Stomach (tissue), 9 donors: ENCODE results near the gene TSFM. TPM values are rescaled to one million over a fixed set of nuclear protein-coding genes. Genes with fewer than 3 reads are reported as not detected.

Source experiments
- DNase-seq, 2 donors: peaks; one replicate each; pipeline versions ENCODE4 v3.0.0 to v3.0.0-alpha.2; 2013 to 2019
- H3K27ac ChIP-seq, 5 donors: fragments of 200-600 bp in 4 of 5; sonication (generic) in 4 of 5; one replicate each; pipeline ENCODE4 v1.5.1; 2013 to 2019; ENCODE audit warnings: mild to moderate bottlenecking in 1 of 5, moderate library complexity in 1 of 5
- H3K27me3 ChIP-seq, 3 donors: fragments of 200-600 bp; sonication (generic); one replicate each; pipeline ENCODE4 v1.5.1; 2017 to 2019; ENCODE audit warnings: mixed run types in 1 of 3
- H3K36me3 ChIP-seq, 4 donors: fragments of 200-600 bp; sonication (generic); 1 replicate in 3 of 4; 2 replicates in 1 of 4; pipeline ENCODE4 v1.5.1; 2016 to 2019
- H3K4me1 ChIP-seq, 4 donors: fragments of 200-600 bp; sonication (generic); one replicate each; pipeline ENCODE4 v1.5.1; 2016 to 2019
- H3K4me3 ChIP-seq, 4 donors: fragments of 200-600 bp; sonication (generic) in 3 of 4; one replicate each; pipeline ENCODE4 v1.5.1; 2016 to 2019; ENCODE audit warnings: mild to moderate bottlenecking in 1 of 4
- H3K9me3 ChIP-seq, 4 donors: fragments of 200-600 bp; sonication (generic); one replicate each; pipeline ENCODE4 v1.5.1; 2016 to 2019
- EP300 ChIP-seq: sonication (generic); formaldehyde crosslinking; IDR thresholded peaks from one replicate; pipeline ENCODE4 v1.6.1; 2017; ENCODE audit warnings: antibody characterized with exemption
- POLR2A ChIP-seq, 4 donors: fragments of 450-650 bp; IDR thresholded peaks; one replicate each; pipeline ENCODE4 v1.6.1; 2016; ENCODE audit warnings: antibody characterized with exemption in 4 of 4, control low read depth in 2 of 4, mild to moderate bottlenecking in 1 of 4, moderate library complexity in 1 of 4
- POLR2AphosphoS5 ChIP-seq, 3 donors: sonication (generic); formaldehyde crosslinking; IDR thresholded peaks; one replicate each; pipeline ENCODE4 v1.6.1; 2016; ENCODE audit warnings: antibody characterized with exemption in 3 of 3
- WGBS, 5 donors: extraction: QIAGEN DNeasy Blood & Tissue Kit in 3 of 5; methylation state at CpG; one replicate each; pipeline versions ENCODE4 v1.1.5 to v1.1.7; 2013 to 2018; 5-methylcytosine and 5-hydroxymethylcytosine counted together
- intact Hi-C: fragments of 100-400 bp; cut with DNase I; formaldehyde crosslinking; loops from one replicate; pipeline ENCODE4 v1.15.1; 2023; ENCODE audit warnings: low total_unique reads
- polyA plus RNA-seq, 3 donors: library from polyadenylated mRNA; stranded (reverse); fragments of 200-250 nt; gene quantifications; one replicate each; pipeline ENCODE4 v1.2.3, GENCODE V29; 2013
- small RNA-seq, 4 donors: library from RNA; depleted of rRNA; stranded (forward); fragments of <200 nt; gene quantifications; one replicate each; pipeline ENCODE3, GENCODE V24; 2016
- total RNA-seq, 5 donors: library from RNA; depleted of rRNA; stranded (reverse); fragments of >200 nt; gene quantifications; one replicate each; pipeline versions ENCODE4 v1.1.0 to v1.2.3, GENCODE V29; 2014 to 2016
- TF ChIP-seq, protein P1 (sequence below), 7 experiments: fragments of 450-650 bp in 4 of 7; fragments of 200-600 bp in 3 of 7; sonication (generic) in 3 of 7; IDR thresholded peaks; one replicate each; pipeline ENCODE4 v1.5.1; 2016 to 2019; ENCODE audit warnings: antibody characterized with exemption in 7 of 7, control low read depth in 2 of 7, mild to moderate bottlenecking in 1 of 7
- donor health status: healthy with polysubstance abuse.
- donor health status: Bipolar disorder and iron deficiency.
- donor health status: healthy.

The TSFM gene
- total and polyA plus RNA-seq, 8 donors, result 2.3 to 39.3 (median 13.5) TPM

DNA sequence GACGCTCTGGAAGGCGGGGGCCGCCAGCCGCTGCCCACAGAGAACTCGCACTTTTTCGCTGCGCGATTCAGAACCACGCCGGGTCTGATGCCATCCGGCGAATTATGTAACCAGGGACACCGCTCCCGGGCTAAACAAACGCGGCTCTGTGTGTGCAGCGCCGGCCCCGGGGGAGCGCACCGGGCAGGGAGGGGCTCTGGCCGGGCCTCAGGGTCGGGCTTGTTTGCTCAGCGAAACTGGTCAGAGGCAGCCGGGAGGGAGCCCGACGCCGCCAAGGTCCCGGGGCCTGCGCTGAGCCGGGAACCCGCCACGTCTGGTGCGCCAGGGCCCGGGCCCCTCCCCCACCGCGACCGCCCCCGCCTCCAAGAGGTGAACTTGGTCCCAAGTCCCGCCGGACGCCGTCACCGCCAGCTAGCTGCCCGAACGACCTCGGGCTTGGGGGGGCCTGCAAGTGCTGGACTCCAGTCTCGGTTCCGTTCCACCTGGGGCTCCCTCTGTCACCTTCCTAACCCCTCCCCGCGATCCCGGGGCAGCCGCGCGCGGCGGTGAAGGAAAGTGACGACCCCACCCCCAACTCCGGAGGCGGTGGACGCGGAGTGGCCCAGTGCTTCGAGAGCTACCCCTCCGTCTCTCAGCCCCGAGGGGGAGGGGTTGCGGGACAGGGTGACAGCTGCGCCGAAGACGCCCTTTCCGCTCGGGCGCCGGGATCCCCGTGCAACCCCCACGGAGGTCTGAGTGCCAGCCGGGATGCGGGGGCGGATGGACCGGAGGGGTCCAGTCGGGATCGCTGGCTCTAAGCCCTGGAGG lies 63.1 kb downstream of the TSFM start:
- H3K27ac ChIP-seq, result peak overlapping the region; percentile 98 to 100 (median 99)
- intact Hi-C loops, result no loop called here
- H3K36me3 ChIP-seq, result peaks cover 0 to 3% (median 0%) of the 10 kb centered on the region in 4 donors
- H3K4me3 ChIP-seq, result peak overlapping the region; percentile 80 to 97 (median 86)
- 0 to 1% (median 1%) methylated on average over 17 to 81 of the region's 81 CpGs for WGBS, 5 donors
- TF ChIP-seq EP300 (no peak), POLR2A (IDR thresholded peaks at IDR 0.05) (peak in 1 of 4 donors; percentile 37), POLR2AphosphoS5 (IDR thresholded peaks at IDR 0.05) (peak in 1 of 3 donors; percentile 69)
- TF ChIP-seq, protein P1, sequence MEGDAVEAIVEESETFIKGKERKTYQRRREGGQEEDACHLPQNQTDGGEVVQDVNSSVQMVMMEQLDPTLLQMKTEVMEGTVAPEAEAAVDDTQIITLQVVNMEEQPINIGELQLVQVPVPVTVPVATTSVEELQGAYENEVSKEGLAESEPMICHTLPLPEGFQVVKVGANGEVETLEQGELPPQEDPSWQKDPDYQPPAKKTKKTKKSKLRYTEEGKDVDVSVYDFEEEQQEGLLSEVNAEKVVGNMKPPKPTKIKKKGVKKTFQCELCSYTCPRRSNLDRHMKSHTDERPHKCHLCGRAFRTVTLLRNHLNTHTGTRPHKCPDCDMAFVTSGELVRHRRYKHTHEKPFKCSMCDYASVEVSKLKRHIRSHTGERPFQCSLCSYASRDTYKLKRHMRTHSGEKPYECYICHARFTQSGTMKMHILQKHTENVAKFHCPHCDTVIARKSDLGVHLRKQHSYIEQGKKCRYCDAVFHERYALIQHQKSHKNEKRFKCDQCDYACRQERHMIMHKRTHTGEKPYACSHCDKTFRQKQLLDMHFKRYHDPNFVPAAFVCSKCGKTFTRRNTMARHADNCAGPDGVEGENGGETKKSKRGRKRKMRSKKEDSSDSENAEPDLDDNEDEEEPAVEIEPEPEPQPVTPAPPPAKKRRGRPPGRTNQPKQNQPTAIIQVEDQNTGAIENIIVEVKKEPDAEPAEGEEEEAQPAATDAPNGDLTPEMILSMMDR (IDR thresholded peaks at IDR 0.05), result no peak
- peak; percentile 82 to 91 for DNase-seq
- peaks cover 38 to 57% (median 48%) of the 10 kb centered on the region in 4 donors for H3K4me1 ChIP-seq
- no peaks in the 10 kb centered on the region for H3K9me3 ChIP-seq
- H3K27me3 ChIP-seq, result no peaks in the 10 kb centered on the region

DNA sequence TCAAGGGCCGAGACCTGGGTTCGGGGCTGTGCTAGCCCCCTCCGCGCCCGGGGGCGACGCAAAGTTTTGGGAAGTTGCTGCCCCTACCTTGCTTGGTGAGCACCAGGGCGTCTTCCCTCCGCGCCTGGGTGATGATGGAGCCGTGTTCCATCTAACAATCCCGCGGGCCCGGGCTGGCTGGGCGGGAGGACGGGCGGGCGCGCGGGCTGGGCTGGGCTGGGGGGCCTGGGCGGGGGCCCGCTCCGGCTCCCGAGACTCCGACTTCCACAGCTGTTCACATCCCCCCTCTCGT lies 63.6 kb downstream of the TSFM start:
- DNase-seq, result peak in 1 of 2 donors; percentile 35
- Histone ChIP-seq H3K9me3 (no peaks in the 10 kb centered on the region), H3K4me1 (peaks cover 32 to 57% (median 46%) of the 10 kb centered on the region in 4 donors), H3K27me3 (no peaks in the 10 kb centered on the region), H3K27ac (peak overlapping the region; percentile 98 to 100 (median 99)), H3K36me3 (peaks cover 0 to 3% (median 0%) of the 10 kb centered on the region in 4 donors), H3K4me3 (peak overlapping the region; percentile 80 to 97 (median 86))
- WGBS, 5 donors, result 0 to 1% (median 0%) methylated on average over 13 to 26 of the region's 26 CpGs
- TF ChIP-seq POLR2AphosphoS5 (IDR thresholded peaks at IDR 0.05) (no peak), POLR2A (IDR thresholded peaks at IDR 0.05) (no peak), EP300 (no peak)
- TF ChIP-seq, protein P1 (IDR thresholded peaks at IDR 0.05), result no peak
- intact Hi-C loops, result no loop called here

DNA sequence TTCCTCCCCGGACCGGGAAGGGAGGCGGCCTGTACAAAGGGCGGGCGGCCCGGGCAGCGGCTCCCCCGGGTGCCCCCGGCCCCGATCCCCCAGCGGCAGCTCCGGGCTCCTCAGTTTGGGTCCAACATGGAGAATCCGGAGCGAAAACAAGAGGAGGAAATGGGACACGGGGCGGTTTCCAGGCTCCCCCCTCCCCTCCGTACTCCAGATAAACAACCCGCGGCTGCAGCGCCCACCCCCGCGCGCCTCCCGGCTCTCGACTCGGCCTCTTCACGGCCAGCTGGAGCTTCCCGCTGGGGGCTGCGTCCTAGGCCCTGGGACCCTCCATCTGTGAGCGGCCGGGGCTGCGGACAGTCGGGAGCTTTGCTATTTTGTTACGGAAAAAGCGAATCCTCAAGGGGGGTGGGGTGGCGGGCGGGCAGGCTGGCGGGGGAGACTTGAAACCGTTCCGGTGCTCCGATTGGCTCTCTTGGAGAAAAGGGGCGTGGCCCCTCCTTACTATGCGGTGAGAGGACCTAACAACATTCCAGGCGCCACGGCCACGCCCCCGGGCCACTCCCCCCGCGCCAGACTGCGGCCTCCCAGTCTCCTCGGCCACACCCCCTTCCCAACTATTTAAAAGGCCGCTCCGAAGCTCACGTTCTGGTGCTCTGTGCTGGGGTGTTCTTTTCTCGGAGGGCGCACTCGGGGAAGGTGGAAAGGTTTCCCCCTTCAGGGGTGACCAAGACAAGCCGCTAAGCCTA lies 64.2 kb downstream of the TSFM start, which contains the start of gene CTDSP2:
CTDSP2 (minus strand) TSS at position 153 of the 743 bp plus-strand sequence. CDS start 294 bp downstream, outside the sequence.
- H3K27me3 ChIP-seq, result peaks cover 0 to under 1% (median 0%) of the 10 kb centered on the region in 3 donors
- H3K4me3 ChIP-seq, result peak within 1 kb of the TSS; percentile 80 to 97 (median 86)
- peaks cover 0 to 3% (median 0%) of the 10 kb centered on the region in 4 donors for H3K36me3 ChIP-seq
- WGBS, 5 donors, result 0 to 1% (median 1%) methylated on average over 34 to 58 of the region's 58 CpGs
- H3K4me1 ChIP-seq, result peaks cover 27 to 57% (median 43%) of the 10 kb centered on the region in 4 donors
- H3K9me3 ChIP-seq, result no peaks in the 10 kb centered on the region
- intact Hi-C loops, result no loop called here
- DNase-seq, result peak; percentile 99 to 100
- peak; percentile 31 to 78 (median 74) for TF ChIP-seq POLR2AphosphoS5 (IDR thresholded peaks at IDR 0.05)
- TF ChIP-seq, protein P1 (IDR thresholded peaks at IDR 0.05), result peak in 1 of 7 experiments; percentile 10
- TF ChIP-seq POLR2A (IDR thresholded peaks at IDR 0.05), result no peak
- peak within 1 kb of the TSS; percentile 98 to 100 (median 99) for H3K27ac ChIP-seq

Small RNAs within 50 kb of the gene (small RNA-seq; reads per million reads assigned to genes)
- gene MIR26A2, result 4.4 to 7.4 (median 5.6) reads per million in 4 donors
- gene RNU6-1083P, result 0 reads per million in 4 donors

Other genes starting within 250 kb of the TSFM start
- gene DCTN2, start 235.6 kb upstream of the TSFM start, total RNA-seq, result 100 to 1,000 TPM in 3 of 5 donors, 10 to 100 TPM in 2; 28.6 to 177 (median 102) TPM
- 100 to 1,000 TPM in 2 of 3 donors, 10 to 100 TPM in 1; 90.0 to 168 (median 110) TPM for gene DCTN2, start 235.6 kb upstream of the TSFM start, polyA plus RNA-seq
- gene KIF5A, start 232.7 kb upstream of the TSFM start, total RNA-seq, result 1 to 10 TPM in 4 of 5 donors, not detected in 1; 1.3 to 2.3 (median 1.6) TPM
- gene KIF5A, start 232.7 kb upstream of the TSFM start, polyA plus RNA-seq, result under 1 TPM; 0.19 to 0.40 (median 0.31) TPM
- gene PIP4K2C, start 191.6 kb upstream of the TSFM start, total RNA-seq, result 100 to 1,000 TPM in 1 of 5 donors, 10 to 100 TPM in 4; 15.9 to 116 (median 46.1) TPM
- gene PIP4K2C, start 191.6 kb upstream of the TSFM start, polyA plus RNA-seq, result 10 to 100 TPM; 14.1 to 39.7 (median 20.1) TPM
- 10 to 100 TPM in 3 of 5 donors, 1 to 10 TPM in 2; 5.2 to 49.6 (median 14.3) TPM for gene DTX3, start 178.0 kb upstream of the TSFM start, total RNA-seq
- 10 to 100 TPM; 14.6 to 26.9 (median 17.1) TPM for gene DTX3, start 178.0 kb upstream of the TSFM start, polyA plus RNA-seq
- gene ARHGEF25, start 171.4 kb upstream of the TSFM start, total RNA-seq, result 100 to 1,000 TPM in 1 of 5 donors, 10 to 100 TPM in 4; 18.7 to 220 (median 31.8) TPM
- 10 to 100 TPM; 22.5 to 48.4 (median 24.8) TPM for gene ARHGEF25, start 171.4 kb upstream of the TSFM start, polyA plus RNA-seq
- gene B4GALNT1, start 149.6 kb upstream of the TSFM start, total RNA-seq, result 1 to 10 TPM in 1 of 5 donors, not detected in 4; 1.1 TPM
- under 1 TPM; 0.31 to 0.75 (median 0.60) TPM for gene B4GALNT1, start 149.6 kb upstream of the TSFM start, polyA plus RNA-seq
- 100 to 1,000 TPM; 135 to 408 (median 192) TPM for gene OS9, start 88.7 kb upstream of the TSFM start, total RNA-seq
- gene OS9, start 88.7 kb upstream of the TSFM start, polyA plus RNA-seq, result 100 to 1,000 TPM in 2 of 3 donors, 10 to 100 TPM in 1; 85.8 to 171 (median 137) TPM
- 1 to 10 TPM in 2 of 5 donors, under 1 TPM in 2, not detected in 1; under 0.01 to 5.7 (median 1.5) TPM for gene AGAP2, start 44.0 kb upstream of the TSFM start, total RNA-seq
- under 1 TPM; 0.53 to 0.68 (median 0.61) TPM for gene AGAP2, start 44.0 kb upstream of the TSFM start, polyA plus RNA-seq
- 10 to 100 TPM; 10.1 to 46.8 (median 20.4) TPM for gene TSPAN31, start 37.7 kb upstream of the TSFM start, total RNA-seq
- gene TSPAN31, start 37.7 kb upstream of the TSFM start, polyA plus RNA-seq, result 10 to 100 TPM; 14.7 to 27.5 (median 18.4) TPM
- 100 to 1,000 TPM in 2 of 5 donors, 10 to 100 TPM in 3; 26.3 to 113 (median 39.1) TPM for gene CDK4, start 30.5 kb upstream of the TSFM start, total RNA-seq
- gene CDK4, start 30.5 kb upstream of the TSFM start, polyA plus RNA-seq, result 10 to 100 TPM; 43.7 to 70.7 (median 57.3) TPM
- gene MARCHF9, start 27.7 kb upstream of the TSFM start, total RNA-seq, result 10 to 100 TPM in 1 of 5 donors, 1 to 10 TPM in 4; 1.0 to 14.7 (median 8.7) TPM
- gene MARCHF9, start 27.7 kb upstream of the TSFM start, polyA plus RNA-seq, result 10 to 100 TPM in 2 of 3 donors, 1 to 10 TPM in 1; 7.0 to 16.0 (median 14.7) TPM
- gene CYP27B1, start 15.7 kb upstream of the TSFM start, total RNA-seq, result 1 to 10 TPM in 4 of 5 donors, not detected in 1; 1.0 to 3.1 (median 1.8) TPM
- 1 to 10 TPM in 1 of 3 donors, under 1 TPM in 2; 0.56 to 1.4 (median 0.73) TPM for gene CYP27B1, start 15.7 kb upstream of the TSFM start, polyA plus RNA-seq
- 10 to 100 TPM in 3 of 5 donors, 1 to 10 TPM in 2; 4.4 to 37.9 (median 13.2) TPM for gene METTL1, start 10.7 kb upstream of the TSFM start, total RNA-seq
- 10 to 100 TPM; 13.7 to 24.7 (median 20.2) TPM for gene METTL1, start 10.7 kb upstream of the TSFM start, polyA plus RNA-seq
- 10 to 100 TPM in 4 of 5 donors, 1 to 10 TPM in 1; 4.0 to 61.4 (median 16.4) TPM for gene EEF1AKMT3, start 10.2 kb upstream of the TSFM start, total RNA-seq
- gene EEF1AKMT3, start 10.2 kb upstream of the TSFM start, polyA plus RNA-seq, result 1 to 10 TPM; 3.3 to 5.2 (median 3.5) TPM
- 1 to 10 TPM in 4 of 5 donors, under 1 TPM in 1; 0.45 to 5.8 (median 4.1) TPM for gene AVIL, start 35.9 kb downstream of the TSFM start, total RNA-seq
- gene AVIL, start 35.9 kb downstream of the TSFM start, polyA plus RNA-seq, result 1 to 10 TPM; 1.5 to 5.9 (median 2.3) TPM
- 100 to 1,000 TPM in 2 of 5 donors, 10 to 100 TPM in 3; 64.6 to 152 (median 82.4) TPM for gene CTDSP2, start 63.9 kb downstream of the TSFM start, total RNA-seq
- gene CTDSP2, start 63.9 kb downstream of the TSFM start, polyA plus RNA-seq, result 10 to 100 TPM; 28.4 to 67.4 (median 65.4) TPM
- 10 to 100 TPM in 1 of 5 donors, 1 to 10 TPM in 4; 4.1 to 18.0 (median 6.1) TPM for gene ATP23, start 158.8 kb downstream of the TSFM start, total RNA-seq
- gene ATP23, start 158.8 kb downstream of the TSFM start, polyA plus RNA-seq, result 10 to 100 TPM in 2 of 3 donors, 1 to 10 TPM in 1; 6.9 to 11.1 (median 10.2) TPM